SKM-1 (cell line): ENCODE data around the gene CENPT.
"Not testable (repeated sequence)": the region's sequence is repeated elsewhere in the genome, so short reads cannot be mapped to it uniquely, and the experiment has no call there.

ENCODE experiments used
- DNase-seq: peaks from one replicate; lab custom pipeline; 2025; ENCODE audit not compliant: unreplicated experiment; lab: John Stamatoyannopoulos, UW

CENPT gene

GRCh38 chr16:67846320-67847063 lies 1.0 kb downstream of the CENPT start, which contains the start of gene NUTF2:
NUTF2 (plus strand) TSS chr16:67846933; CDS start chr16:67865131, 18,198 bp downstream.
- DNase-seq, result peak; percentile 94

GRCh38 chr16:67846063-67846319 lies 1.5 kb downstream of the CENPT start:
- no peak for DNase-seq

- DNase-seq, result no peak
Observed at GRCh38 chr16:67845291-67846062, 2.0 kb downstream of the CENPT start.

DNA sequence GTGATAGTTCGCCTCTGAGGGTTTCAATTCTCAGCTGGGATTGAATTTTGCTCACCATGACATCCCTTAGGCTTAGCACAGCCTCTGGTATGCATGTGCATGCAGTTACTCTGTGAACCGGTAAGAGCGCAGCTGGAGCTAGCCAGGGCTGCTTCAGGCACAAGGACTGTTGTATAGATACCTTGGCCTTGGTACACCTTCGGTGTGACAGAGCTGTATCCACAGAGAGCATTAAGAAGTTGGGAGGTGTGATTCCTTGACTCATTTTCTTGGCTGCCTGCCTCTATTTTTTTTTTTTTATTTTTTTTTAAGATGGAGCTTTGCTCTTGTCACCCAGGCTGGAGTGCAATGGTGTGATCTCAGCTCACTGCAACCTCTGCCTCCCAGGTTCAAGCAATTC lies 3.0 kb downstream of the CENPT start:
- no peak for DNase-seq

DNA sequence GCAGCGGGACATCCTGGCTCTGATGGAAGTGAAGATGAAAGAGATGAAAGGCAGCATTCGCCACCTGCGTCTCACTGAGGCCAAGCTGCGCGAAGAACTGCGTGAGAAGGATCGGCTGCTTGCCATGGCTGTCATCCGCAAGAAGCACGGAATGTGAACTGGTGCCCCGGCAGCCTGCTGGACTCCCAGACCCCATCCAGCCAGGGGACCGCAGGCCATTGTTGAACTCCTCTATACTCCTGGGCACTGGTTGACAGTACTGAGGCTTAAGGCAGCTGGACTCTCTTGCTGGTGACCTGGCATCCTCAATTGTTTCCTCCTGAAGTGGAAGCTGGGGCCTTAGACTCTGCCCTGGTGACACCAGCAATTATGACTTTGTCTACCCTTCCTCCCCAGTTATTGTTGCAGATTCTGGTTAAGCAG lies 4.1 kb downstream of the CENPT start:
- DNase-seq, result no peak

DNA sequence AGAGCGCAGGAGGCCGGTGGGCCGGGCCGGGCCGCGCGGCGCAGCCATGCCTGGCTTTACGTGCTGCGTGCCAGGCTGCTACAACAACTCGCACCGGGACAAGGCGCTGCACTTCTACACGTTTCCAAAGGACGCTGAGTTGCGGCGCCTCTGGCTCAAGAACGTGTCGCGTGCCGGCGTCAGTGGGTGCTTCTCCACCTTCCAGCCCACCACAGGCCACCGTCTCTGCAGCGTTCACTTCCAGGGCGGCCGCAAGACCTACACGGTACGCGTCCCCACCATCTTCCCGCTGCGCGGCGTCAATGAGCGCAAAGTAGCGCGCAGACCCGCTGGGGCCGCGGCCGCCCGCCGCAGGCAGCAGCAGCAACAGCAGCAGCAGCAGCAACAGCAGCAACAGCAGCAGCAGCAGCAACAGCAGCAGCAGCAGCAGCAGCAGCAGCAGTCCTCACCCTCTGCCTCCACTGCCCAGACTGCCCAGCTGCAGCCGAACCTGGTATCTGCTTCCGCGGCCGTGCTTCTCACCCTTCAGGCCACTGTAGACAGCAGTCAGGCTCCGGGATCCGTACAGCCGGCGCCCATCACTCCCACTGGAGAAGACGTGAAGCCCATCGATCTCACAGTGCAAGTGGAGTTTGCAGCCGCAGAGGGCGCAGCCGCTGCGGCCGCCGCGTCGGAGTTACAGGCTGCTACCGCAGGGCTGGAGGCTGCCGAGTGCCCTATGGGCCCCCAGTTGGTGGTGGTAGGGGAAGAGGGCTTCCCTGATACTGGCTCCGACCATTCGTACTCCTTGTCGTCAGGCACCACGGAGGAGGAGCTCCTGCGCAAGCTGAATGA lies 4.8 kb downstream of the CENPT start:
- no peak for DNase-seq

GRCh38 chr16:67841816-67842508 lies 5.5 kb downstream of the CENPT start, which contains the start of gene THAP11:
THAP11 (plus strand) TSS chr16:67842320; CDS start chr16:67842555, 235 bp downstream.
- peak; percentile 92 for DNase-seq

- DNase-seq, result no peak
Observed at GRCh38 chr16:67841198-67841815, 6.2 kb downstream of the CENPT start.

- no peak for DNase-seq
Observed at GRCh38 chr16:67837811-67838210, 9.7 kb downstream of the CENPT start.

DNA sequence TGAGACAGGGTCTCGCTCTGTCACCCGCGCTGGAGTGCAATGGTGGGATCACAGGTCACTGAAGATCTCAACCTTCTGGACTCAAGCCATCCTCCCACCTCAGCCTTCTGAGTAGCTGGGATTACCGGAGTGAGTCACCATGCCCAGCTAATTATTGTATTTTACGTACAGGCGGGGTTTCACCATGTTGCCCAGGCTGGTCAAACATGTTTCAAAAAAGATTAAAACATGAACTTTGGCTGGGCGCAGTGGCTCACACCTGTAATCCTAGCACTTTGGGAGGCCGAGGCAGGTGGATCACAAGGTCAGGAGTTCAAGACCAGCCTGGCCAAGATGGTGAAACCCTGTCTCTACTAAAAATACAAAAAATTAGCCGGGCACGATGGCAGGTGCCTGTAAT lies 10.3 kb downstream of the CENPT start:
- DNase-seq, result not testable (repeated sequence)

GRCh38 chr16:67834242-67834614 lies 13.3 kb downstream of the CENPT start:
- no peak for DNase-seq

- DNase-seq, result peak; percentile 82
Observed at GRCh38 chr16:67833415-67834241, 13.9 kb downstream of the CENPT start.

GRCh38 chr16:67833030-67833414 lies 14.5 kb downstream of the CENPT start:
- DNase-seq, result no peak

- DNase-seq, result no peak
Observed at GRCh38 chr16:67828651-67829050, 18.8 kb downstream of the CENPT start.

DNA sequence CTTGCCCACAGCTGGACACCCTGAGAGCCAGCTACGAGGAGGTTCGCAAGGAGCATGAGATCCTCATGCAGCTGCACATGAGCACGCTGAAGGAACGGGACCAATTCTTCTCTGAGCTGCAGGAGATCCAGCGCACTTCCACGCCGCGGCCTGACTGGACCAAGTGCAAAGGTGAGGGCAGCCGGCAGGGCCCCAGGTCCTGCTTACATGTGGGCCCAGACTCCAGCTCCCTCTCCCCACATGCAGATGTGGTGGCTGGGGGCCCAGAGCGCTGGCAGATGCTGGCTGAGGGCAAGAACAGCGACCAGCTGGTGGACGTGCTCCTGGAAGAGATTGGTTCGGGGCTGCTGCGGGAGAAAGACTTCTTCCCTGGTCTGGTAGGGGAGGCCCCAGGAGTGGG lies 21.6 kb downstream of the CENPT start:
- no peak for DNase-seq

- no peak for DNase-seq
Observed at GRCh38 chr16:67825119-67825518, 22.4 kb downstream of the CENPT start.

DNA sequence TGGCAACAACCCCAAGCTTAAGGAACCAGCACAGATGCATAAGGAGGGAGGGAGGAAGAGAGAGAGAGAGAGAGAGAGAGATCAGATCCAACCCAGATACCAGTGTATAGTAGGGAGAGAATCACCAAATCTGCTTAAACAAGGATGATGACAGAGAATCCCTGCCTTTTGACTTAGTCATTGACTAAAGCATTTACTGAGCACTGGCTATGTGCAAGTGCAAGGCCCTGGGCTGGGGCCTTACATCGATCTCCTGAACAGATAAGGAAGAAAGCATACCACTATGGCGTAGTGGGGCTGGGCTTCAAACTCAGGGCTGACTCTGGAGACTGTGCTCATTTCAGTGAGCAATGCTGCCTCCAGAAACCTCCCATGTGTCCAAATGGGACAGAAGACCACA lies 25.0 kb downstream of the CENPT start:
- DNase-seq, result no peak

DNA sequence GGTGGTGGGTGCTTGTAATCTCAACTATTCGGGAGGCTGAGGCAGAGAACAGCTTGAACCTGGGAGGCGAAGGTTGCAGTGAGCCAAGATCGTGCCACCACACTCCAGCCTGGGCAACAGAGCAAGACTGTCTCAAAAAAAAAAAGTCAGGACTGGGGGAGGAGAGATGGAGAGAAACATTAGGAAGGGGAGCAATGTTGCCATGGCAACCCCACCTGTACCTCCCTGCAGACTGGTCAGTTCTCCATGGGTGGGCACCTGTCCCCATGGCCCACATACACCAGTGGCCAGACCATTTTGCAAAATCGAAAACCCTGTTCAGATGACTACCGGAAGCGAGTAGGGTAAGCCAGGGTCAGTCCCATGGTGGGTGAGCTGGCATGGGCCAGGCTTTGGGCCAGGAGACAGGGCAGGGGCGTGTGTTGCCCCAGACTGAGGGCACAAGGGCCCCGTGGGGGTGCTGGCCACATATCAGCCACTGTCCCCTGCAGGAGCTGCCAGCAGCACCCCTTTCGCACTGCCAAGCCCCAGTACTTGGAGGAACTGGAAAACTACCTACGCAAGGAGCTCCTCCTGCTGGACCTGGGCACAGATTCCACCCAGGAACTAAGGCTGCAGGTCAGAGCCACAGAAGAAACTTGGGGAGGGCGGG lies 26.8 kb downstream of the CENPT start:
- DNase-seq, result no peak

- DNase-seq, result no peak
Observed at GRCh38 chr16:67814567-67814966, 32.9 kb downstream of the CENPT start.
